Measurements from ENCODE around the gene TRIP12.
"Not testable (repeated sequence)": the region's sequence is repeated elsewhere in the genome, so short reads cannot be mapped to it uniquely, and the experiment has no call there.

Gene TRIP12

GRCh38 chr2:229810786-229811185 is 111.0 kb downstream of the TRIP12 start:
- no peaks in the 10 kb centered on the region for H3K27me3 Mint-ChIP-seq
- DNase-seq (no peak), ATAC-seq (replicated peaks) (no peak)
- H3K4me1 Mint-ChIP-seq, result no peaks in the 10 kb centered on the region
- H3K4me3 Mint-ChIP-seq, result no peak overlapping the region
- peaks cover 17 to 40% of the 10 kb centered on the region in 2 donors for H3K36me3 Mint-ChIP-seq
- H3K9me3 Mint-ChIP-seq, result no peaks in the 10 kb centered on the region
- H3K27ac Mint-ChIP-seq, result no peak overlapping the region

DNA sequence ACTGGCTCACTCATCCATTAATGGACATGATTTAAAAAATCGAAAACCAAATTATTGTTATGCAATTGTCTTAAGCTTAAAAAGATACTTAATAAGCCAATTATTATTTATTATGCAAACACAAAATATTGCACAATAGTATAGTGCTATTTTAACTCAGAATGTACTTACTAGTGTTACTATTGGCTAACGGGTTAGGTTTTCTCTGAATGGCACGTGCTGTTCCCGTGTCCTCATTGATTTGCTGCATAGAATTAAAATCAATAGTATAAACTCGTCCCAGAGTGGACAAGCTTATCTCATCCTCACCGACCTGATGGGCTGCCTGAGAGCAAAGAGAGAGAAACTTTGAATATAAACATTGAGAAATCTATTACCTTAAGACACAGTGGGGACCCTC is 116.2 kb downstream of the TRIP12 start:
- peaks cover 20 to 49% of the 10 kb centered on the region in 2 donors for H3K36me3 Mint-ChIP-seq
- H3K9me3 Mint-ChIP-seq, result no peaks in the 10 kb centered on the region
- DNase-seq, result no peak
- no peaks in the 10 kb centered on the region for H3K4me1 Mint-ChIP-seq
- H3K27me3 Mint-ChIP-seq, result no peaks in the 10 kb centered on the region
- no peak for ATAC-seq (replicated peaks)
- H3K4me3 Mint-ChIP-seq, result no peak overlapping the region
- no peak overlapping the region for H3K27ac Mint-ChIP-seq

DNA sequence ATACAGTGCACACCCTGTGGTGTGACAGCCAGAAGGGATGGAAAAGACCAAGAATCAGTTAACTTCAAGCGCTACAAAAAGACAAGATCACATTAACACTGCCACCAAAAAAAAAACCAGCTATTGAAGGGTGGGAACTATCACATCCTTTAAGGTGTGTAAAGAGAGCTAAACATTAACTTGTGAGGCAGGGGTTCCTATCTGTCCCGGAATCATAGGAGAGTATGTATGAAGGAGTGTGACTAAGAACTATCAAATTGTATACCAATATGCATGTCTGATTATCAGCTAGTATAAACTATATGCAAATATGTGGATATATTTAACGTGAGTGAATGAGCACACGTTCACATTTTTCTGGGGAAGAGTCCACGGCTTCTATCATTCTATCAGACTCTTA is 119.0 kb downstream of the TRIP12 start:
- Mint-ChIP-seq H3K27ac (peak overlapping the region; percentile 32), H3K4me1 (no peaks in the 10 kb centered on the region), H3K4me3 (no peak overlapping the region), H3K27me3 (no peaks in the 10 kb centered on the region), H3K36me3 (peaks cover 26 to 44% of the 10 kb centered on the region in 2 donors), H3K9me3 (no peaks in the 10 kb centered on the region)
- ATAC-seq (replicated peaks) (no peak), DNase-seq (no peak)

- H3K4me3 Mint-ChIP-seq, result no peak overlapping the region
- H3K36me3 Mint-ChIP-seq, result peaks cover 24 to 48% of the 10 kb centered on the region in 2 donors
- H3K27ac Mint-ChIP-seq, result peak overlapping the region; percentile 14
- DNase-seq (peak; percentile 22), ATAC-seq (replicated peaks) (peak; percentile 67 to 79)
- no peaks in the 10 kb centered on the region for H3K4me1 Mint-ChIP-seq
- H3K9me3 Mint-ChIP-seq, result no peaks in the 10 kb centered on the region
- no peaks in the 10 kb centered on the region for H3K27me3 Mint-ChIP-seq
These were observed 120.6 kb downstream of the TRIP12 start for GRCh38 chr2:229800997-229801754.

GRCh38 chr2:229798446-229799155 is 123.2 kb downstream of the TRIP12 start:
- Mint-ChIP-seq H3K27me3 (no peaks in the 10 kb centered on the region), H3K4me1 (no peaks in the 10 kb centered on the region), H3K27ac (no peak overlapping the region), H3K9me3 (no peaks in the 10 kb centered on the region), H3K4me3 (no peak overlapping the region), H3K36me3 (peaks cover 17 to 42% of the 10 kb centered on the region in 2 donors)
- no peak for ATAC-seq (replicated peaks)
- no peak for DNase-seq

DNA sequence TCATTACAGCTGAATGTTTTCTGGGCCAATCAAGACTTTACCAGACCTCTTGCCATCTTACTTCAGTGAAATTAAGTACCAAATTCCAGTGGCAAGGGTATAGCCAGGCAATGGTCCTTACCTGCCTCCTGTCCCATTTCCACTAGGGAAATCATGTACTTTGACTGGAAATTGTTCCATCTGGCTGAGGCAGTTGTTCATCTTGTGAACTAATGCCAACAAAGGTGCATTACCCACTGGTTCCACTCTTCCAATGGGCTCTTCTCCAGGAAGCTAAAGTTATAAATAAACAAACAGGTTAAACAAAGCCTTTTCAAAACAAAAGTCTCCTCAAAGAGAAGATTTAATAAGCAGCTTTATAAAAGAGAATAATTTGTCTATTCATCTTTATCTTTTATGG is 126.8 kb downstream of the TRIP12 start:
- peaks cover 24 to 50% of the 10 kb centered on the region in 2 donors for H3K36me3 Mint-ChIP-seq
- H3K4me3 Mint-ChIP-seq, result no peak overlapping the region
- no peak overlapping the region for H3K27ac Mint-ChIP-seq
- H3K27me3 Mint-ChIP-seq, result no peaks in the 10 kb centered on the region
- H3K9me3 Mint-ChIP-seq, result no peaks in the 10 kb centered on the region
- ATAC-seq (replicated peaks) (no peak), DNase-seq (no peak)
- no peaks in the 10 kb centered on the region for H3K4me1 Mint-ChIP-seq

GRCh38 chr2:229794636-229795035 is 127.2 kb downstream of the TRIP12 start:
- Mint-ChIP-seq H3K4me1 (no peaks in the 10 kb centered on the region), H3K27ac (no peak overlapping the region), H3K4me3 (no peak overlapping the region), H3K36me3 (peaks cover 24 to 53% of the 10 kb centered on the region in 2 donors), H3K9me3 (no peaks in the 10 kb centered on the region), H3K27me3 (no peaks in the 10 kb centered on the region)
- ATAC-seq (replicated peaks), result no peak
- no peak for DNase-seq

DNA sequence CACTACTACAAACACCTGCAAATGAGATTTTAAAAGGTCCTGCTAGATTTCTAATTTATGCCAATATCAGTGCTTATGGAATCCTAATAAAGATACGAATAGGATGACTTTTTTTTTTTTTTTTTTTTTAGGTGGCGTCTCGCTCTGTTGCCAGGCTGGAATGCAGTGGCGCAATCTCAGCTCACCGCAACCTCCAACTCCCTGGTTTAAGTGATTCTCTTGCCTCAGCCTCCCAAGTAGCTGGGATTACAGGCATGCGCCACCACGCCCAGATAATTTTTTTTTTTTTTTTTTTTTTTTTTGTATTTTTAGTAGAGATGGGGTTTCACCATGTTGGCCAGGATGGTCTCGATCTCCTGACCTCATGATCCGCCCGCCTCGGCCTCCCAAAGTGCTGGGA is 135.5 kb downstream of the TRIP12 start:
- not testable (repeated sequence) for ATAC-seq (replicated peaks); H3K4me3 Mint-ChIP-seq; H3K9me3 Mint-ChIP-seq; H3K4me1 Mint-ChIP-seq; DNase-seq; H3K27me3 Mint-ChIP-seq; H3K27ac Mint-ChIP-seq
- peaks cover 33 to 60% of the 10 kb centered on the region in 2 donors for H3K36me3 Mint-ChIP-seq

DNA sequence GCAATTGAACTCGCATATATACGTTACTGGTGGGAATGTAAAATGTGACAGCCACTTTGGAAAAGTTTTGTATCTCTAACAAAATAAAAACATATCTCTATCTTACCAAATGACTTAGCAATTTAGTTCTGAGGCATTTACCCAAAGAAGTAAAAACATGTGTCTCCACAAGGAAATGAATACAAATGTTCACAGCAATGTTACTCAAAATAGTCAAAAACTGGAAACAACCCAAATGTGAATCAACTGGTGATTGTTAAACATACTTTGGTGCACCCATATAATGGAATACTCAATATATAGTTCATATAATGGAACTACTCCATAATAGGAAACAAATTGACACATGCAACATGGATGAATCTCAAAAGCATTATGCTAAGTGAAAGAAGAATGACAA is 137.0 kb downstream of the TRIP12 start:
- Mint-ChIP-seq H3K27me3 (no peaks in the 10 kb centered on the region), H3K27ac (peak overlapping the region; percentile 14), H3K4me1 (peaks cover 9 to 13% of the 10 kb centered on the region in 2 donors), H3K9me3 (no peaks in the 10 kb centered on the region), H3K36me3 (peaks cover 33 to 56% of the 10 kb centered on the region in 2 donors), H3K4me3 (no peak overlapping the region)
- ATAC-seq (replicated peaks), result no peak
- no peak for DNase-seq

GRCh38 chr2:229783108-229783721 is 138.6 kb downstream of the TRIP12 start:
- no peak for DNase-seq
- Mint-ChIP-seq H3K4me1 (peaks cover 9 to 13% of the 10 kb centered on the region in 2 donors), H3K9me3 (no peaks in the 10 kb centered on the region), H3K36me3 (peaks cover 32 to 60% of the 10 kb centered on the region in 2 donors), H3K27me3 (no peaks in the 10 kb centered on the region), H3K27ac (no peak overlapping the region), H3K4me3 (no peak overlapping the region)
- ATAC-seq (replicated peaks), result peak; percentile 34 to 48

DNA sequence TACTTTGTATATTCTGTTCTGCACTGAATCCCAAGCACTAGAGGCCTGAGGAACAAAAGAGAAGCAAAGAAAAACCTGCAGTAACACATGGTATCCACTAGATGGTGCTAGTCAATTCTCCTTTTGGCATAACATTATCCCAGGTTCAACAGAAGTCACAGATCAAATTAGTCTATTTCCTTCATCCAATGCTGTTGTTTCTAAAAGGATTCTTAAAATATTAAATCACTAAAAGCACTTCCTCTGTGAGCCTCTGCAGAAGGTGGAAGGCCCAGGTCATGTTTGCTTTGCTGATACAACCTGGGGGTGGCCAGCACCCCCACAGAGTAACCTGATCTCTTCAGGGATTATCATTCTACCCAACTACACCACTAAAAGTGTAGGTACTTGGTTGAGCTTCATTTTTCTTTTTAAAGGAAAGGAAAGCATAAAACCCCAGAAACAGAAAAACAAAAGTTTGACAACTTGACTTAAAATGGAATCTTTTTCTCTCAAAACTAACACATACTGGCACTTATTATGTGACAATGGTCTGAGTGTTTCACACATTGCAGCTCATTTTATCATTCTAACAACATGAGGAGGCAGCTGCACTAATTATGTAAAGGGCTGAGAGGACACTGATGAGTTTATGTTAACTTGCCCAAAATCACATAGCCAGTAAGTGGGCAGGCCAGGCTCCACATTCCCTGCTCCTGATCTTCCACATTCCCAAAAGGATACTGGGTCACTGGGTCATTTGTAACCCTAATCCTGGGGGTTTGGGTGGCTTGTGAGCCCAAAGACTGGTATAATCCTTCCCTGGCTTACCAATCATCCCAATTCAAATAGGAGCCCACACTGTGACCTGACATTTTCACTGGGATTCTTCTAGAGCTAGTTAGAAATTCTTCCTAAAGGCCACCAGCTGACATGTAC is 140.7 kb downstream of the TRIP12 start:
- ATAC-seq (replicated peaks) (peak; percentile 61 to 67), DNase-seq (no peak)
- Mint-ChIP-seq H3K4me3 (no peak overlapping the region), H3K9me3 (no peaks in the 10 kb centered on the region), H3K36me3 (peaks cover 31 to 66% of the 10 kb centered on the region in 2 donors), H3K4me1 (peaks cover 13 to 17% of the 10 kb centered on the region in 2 donors), H3K27ac (no peak overlapping the region), H3K27me3 (no peaks in the 10 kb centered on the region)

GRCh38 chr2:229779650-229780049 is 142.2 kb downstream of the TRIP12 start:
- H3K27ac Mint-ChIP-seq, result no peak overlapping the region
- no peak for DNase-seq

DNA sequence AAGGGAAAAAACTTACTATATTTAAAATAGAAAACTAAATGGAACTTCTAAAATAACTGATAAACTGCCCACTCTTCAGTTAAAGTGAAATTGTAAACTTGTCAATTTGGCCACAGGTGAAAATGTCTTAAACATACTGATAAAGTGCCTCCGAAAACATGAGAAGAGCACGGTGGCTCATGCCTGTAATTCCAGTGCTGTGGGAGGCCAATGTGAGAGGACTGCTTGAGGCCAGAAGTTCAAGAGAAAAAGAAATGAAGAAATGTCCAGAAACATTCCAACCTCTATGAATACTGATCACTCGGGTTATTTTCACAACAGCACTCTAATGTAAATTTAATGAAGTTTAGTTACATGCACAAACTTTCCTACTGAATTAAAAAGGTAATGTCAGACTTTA is 144.1 kb downstream of the TRIP12 start:
- DNase-seq, result no peak
- Mint-ChIP-seq H3K27me3 (no peaks in the 10 kb centered on the region), H3K4me3 (no peak overlapping the region), H3K4me1 (peaks cover 9 to 12% of the 10 kb centered on the region in 2 donors), H3K27ac (no peak overlapping the region), H3K36me3 (peaks cover 31 to 65% of the 10 kb centered on the region in 2 donors), H3K9me3 (no peaks in the 10 kb centered on the region)
- no peak for ATAC-seq (replicated peaks)

More at GRCh38 chr2:229779650-229780049, 142.2 kb downstream of the TRIP12 start:
- peaks cover 13 to 17% of the 10 kb centered on the region in 2 donors for H3K4me1 Mint-ChIP-seq
- no peak overlapping the region for H3K4me3 Mint-ChIP-seq
- peaks cover 21 to 56% of the 10 kb centered on the region in 2 donors for H3K36me3 Mint-ChIP-seq
- H3K9me3 Mint-ChIP-seq, result no peaks in the 10 kb centered on the region
- no peak for ATAC-seq (replicated peaks)
- H3K27me3 Mint-ChIP-seq, result no peaks in the 10 kb centered on the region

All from stimulated activated naive B cell treated with anti-CD40 and anti-IgM and Interleukin-4, amounts not matched to agents 10 μg/mL and 1 μg/mL and 100 μg/mL, for 72 hours (primary cell).